EL (cell line): ENCODE data around the gene TMEM245.

Experiments
- DNase-seq: peaks from one replicate; pipeline ENCODE4 v3.0.0-alpha.2; 2016

Gene TMEM245

DNA sequence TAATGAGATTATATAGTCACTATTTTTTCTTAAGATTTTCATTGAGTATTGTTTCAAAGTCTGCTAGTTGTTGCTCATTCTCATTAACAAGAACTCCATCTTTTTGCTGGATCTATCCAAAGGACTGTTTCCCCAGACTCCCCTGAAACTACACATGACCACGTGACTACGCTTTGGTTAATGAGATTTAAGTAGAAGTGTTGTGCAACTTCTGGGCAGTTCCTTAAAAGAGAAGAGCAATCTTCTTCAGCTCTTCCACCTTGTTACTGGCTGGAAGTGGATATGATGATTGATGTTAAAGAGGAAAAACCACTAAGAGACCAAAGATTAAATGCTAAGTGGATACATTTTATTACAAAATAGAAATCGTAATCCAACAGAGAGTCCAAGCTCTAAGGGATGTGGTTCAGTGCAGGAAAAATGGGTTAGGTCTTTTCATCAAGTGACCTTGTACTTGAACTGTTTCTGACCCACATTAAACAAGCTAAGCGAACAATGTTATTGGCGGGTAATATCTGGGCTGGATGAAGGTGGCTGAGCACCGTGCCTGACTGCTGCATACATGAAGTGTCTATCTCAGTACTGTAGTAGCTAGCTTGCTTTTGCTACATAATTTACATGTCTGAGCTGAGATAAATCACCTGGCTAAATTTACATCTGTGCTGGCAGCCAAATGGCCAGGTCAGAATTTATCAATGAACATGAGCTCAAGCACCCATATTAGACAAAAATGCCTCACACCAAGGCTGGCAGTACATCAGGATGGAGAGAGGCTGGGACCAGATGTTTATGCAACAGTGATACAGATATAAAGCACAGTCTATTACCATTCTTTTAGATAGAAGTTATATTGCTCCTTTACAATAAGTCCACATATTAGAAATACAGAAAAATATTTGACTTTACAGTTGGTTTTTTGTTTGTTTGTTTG is 98.9 kb downstream of the TMEM245 start:
- DNase-seq, result no peak

DNA sequence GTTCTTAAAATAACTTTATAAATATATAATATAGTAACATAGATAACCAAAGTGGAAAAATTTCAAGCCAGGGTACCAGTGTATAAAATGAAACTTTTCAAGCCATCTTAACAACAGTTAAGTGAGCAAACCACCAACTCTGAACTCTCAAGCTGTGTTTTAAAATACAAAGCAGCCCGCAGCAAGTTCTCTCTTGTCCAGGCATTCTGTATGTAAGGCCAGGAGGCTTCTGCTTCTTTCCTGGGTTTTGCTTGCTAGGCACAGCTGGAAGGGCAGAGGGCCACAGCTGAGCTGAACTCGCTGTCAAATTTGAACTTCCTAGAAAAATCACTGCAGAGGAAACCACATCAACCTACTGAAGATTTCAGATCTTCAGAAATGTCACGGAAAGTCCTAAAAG is 99.6 kb downstream of the TMEM245 start:
- no peak for DNase-seq

- DNase-seq, result no peak
Observed at GRCh38 chr9:109019420-109019819, 100.3 kb downstream of the TMEM245 start.

DNA sequence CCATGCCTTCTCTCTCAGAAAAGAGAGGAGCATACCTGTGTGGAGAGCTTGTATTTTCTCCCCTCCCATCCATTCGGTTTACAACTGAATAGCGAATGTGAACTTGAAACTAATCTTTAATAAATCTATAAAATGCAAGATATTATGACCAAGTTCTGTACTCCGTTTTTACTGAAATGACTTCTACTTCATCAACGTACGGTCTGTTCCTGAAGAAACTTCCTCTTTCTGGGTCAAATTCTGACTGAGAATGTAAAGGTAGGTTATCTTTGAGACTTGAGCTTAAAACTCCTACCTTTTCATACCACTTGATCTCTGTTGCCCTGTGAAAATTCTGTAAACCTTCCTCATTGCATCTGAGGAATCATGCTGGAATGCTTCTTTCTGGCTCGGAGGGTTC is 102.3 kb downstream of the TMEM245 start:
- DNase-seq, result no peak

- no peak for DNase-seq
Observed at GRCh38 chr9:109017061-109017460, 102.7 kb downstream of the TMEM245 start.

- DNase-seq, result no peak
Observed at GRCh38 chr9:109016132-109016531, 103.6 kb downstream of the TMEM245 start.

DNA sequence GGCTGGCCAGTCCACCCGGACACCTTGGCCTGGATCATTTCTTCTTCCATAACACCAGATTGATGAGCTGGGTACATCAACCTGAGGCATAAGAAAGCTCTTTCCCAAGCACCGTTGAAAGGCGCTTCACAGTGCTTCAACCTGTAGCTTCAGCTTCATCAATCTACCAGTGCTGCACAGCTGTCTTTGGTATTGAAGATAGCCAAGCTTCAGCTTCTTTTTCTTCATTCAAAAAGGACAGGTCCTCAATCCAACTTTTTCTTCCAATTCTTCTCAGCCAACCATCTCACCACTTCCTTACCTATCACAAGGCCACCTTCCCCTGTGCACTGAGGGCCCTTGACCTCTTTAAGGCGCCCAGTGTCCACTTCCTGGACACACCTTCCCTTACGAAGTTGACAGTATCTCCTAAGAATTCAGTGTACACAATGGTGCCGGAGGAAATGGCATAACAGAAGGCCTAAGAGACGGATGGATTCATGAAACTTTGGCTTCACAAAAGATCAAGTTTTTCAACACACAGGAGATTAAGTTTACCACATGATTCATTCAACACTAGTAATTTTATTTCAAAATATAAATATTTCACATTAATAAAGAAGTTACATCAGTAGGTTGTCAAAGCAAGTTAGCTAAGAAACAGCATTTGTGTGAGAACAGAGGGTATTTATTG is 105.0 kb downstream of the TMEM245 start:
- no peak for DNase-seq

- DNase-seq, result no peak
Observed at GRCh38 chr9:109013679-109014607, 105.8 kb downstream of the TMEM245 start.

- DNase-seq, result peak; percentile 93
Observed at GRCh38 chr9:109012876-109013678, 106.7 kb downstream of the TMEM245 start, which contains the start of gene CTNNAL1. Gene CTNNAL1, minus strand, starts transcription at chr9:109013499. Its CDS starts 57 bp downstream, at chr9:109013442.

GRCh38 chr9:109012009-109012875 is 107.5 kb downstream of the TMEM245 start:
- DNase-seq, result peak; percentile 98

GRCh38 chr9:109011231-109011671 is 108.5 kb downstream of the TMEM245 start:
- peak; percentile 42 for DNase-seq

DNA sequence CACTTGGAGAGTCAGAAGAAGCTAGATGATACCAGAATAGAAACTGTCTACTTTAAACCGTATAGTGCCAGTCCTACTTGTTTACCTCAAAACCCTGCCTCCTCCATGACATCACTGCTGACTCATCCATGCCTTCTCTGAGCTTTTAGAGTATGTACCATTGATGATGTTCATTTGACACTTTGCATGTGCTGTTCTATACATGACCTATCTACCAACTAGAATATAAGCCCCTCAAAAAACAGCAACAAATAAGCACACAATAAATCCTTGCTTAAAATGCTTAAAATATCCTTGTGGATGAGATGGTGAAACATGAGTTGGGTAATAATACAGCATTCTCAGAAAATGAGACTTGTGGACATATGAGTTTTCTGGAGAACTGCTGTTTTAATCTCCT is 109.0 kb downstream of the TMEM245 start:
- DNase-seq, result peak; percentile 82

DNA sequence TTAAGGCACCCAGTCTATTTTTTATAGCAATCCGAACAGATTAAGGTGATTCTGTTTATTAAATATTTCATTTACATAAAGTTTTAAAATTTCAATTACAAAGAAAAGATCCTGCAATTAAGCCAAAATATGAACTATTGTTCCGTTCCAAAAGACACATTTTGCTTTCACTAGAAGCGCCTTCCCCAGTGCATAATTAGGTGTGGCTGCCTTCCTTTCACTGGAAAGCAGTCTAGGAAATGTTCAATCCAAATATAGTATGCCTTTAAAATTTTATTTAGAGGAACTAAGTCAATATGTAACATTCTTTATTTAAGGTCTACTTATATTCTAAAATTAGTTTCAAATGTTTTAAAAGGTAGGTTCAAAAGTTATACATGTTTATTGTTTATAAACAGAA is 114.1 kb downstream of the TMEM245 start:
- DNase-seq, result no peak

- no peak for DNase-seq
Observed at GRCh38 chr9:109003116-109003515, 116.6 kb downstream of the TMEM245 start.

- no peak for DNase-seq
Observed at GRCh38 chr9:109002141-109002540, 117.6 kb downstream of the TMEM245 start.

DNA sequence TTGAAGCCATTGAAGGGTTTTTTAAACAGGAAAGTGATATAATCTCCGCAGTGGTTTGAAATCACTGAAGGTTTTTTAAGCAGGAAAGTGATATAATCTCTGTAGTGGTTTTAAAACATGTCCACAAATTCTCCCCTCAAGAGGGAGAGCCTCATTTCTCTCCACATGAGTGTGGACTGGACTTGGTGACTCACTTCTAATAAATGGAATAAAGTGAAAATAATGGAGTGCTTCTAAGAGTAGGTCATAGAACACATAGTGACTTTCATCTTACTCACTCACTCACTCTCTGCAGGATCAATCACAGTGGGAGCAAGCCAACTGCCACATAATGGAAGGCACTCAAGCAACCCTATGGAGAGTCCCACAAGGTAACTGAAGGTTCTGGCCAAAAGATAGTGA is 118.5 kb downstream of the TMEM245 start:
- DNase-seq, result peak; percentile 94

DNA sequence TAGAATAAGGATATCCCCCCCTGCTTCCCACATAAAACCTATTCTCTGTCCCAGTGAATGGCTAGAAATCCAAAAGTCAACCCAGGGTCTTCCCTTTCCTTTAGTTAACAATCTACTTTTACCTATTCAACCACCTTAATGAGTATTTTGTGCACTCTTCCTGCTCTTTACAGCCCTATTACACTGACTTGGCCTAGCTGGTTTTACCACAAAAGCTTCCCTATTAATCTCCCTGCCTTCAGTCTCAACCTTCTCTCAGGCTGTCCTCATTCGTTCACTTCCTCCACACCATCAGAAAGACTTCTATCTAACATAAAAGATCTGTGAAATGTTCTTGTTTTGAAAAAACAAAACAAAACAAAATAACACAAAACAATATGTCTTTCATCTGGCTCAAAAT is 122.6 kb downstream of the TMEM245 start:
- no peak for DNase-seq

- no peak for DNase-seq
Observed at GRCh38 chr9:108996643-108997042, 123.1 kb downstream of the TMEM245 start.

DNA sequence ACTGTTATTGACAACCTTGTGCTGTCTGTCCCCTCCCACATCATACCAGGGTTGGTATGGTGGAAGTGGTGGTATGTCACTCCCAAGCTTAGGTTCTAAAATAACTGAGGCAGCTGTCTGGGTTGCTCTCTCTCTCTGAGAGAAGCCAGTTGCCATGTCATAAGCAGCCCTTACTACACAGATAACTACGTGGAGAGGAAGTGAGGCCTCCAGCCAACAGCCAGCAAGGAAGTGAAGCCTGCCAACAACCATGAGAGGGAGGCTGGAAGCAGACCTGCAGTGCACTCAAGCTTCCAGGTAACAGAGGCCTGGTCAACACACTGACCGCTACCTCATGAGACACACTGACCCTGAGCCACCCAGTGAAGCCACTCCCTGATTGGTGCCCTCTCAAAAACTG is 125.1 kb downstream of the TMEM245 start:
- DNase-seq, result peak; percentile 21

- DNase-seq, result no peak
Observed at GRCh38 chr9:108991479-108991878, 128.3 kb downstream of the TMEM245 start.

DNA sequence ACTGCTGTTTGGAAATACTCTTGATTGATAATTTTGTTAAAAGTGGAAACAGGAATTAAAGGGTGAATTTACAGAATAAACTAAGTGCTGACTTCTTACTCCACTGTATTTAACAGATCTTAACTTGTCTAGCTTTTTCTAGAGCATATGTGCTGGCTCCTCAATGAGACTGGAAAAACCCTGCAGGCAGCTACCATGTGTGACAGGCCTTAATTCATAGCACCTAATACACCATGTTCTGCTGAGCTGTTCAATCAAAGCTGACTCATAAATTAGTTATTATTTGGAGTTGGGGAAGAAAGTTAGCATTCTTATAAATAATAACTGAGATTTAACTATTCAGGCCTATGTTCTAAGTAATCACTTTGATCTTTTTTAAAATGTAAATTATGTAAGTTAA is 135.9 kb downstream of the TMEM245 start:
- DNase-seq, result no peak
